ENCODE measurements around the gene CLHC1. TPM values are rescaled to one million over a fixed set of nuclear protein-coding genes. Genes with fewer than 3 reads are reported as not detected.
A peak's percentile ranks its signal among the peaks of the same experiment; 100 is the strongest.
"Not testable (repeated sequence)": the region's sequence is repeated elsewhere in the genome, so short reads cannot be mapped to it uniquely, and the experiment has no call there.

CLHC1 gene
- 19.8 TPM for total RNA-seq (ENCODE audit: unreplicated experiment)
- long read RNA-seq, partial matches to known transcripts, result 0 of 1 reads
- long read RNA-seq, other reads (novel, unspliced or antisense), result 1 of 1 reads

- Mint-ChIP-seq H3K27ac (ENCODE audit: unreplicated experiment) (peak within 1 kb of the TSS; percentile 96), H3K4me1 (ENCODE audit: low read depth, unreplicated experiment) (peaks cover 15% of the 10 kb centered on the region), H3K4me3 (ENCODE audit: unreplicated experiment) (peak within 1 kb of the TSS; percentile 100), H3K36me3 (ENCODE audit: unreplicated experiment) (no peaks in the 10 kb centered on the region), H3K27me3 (ENCODE audit: unreplicated experiment) (peaks cover 11% of the 10 kb centered on the region), H3K9me3 (ENCODE audit: unreplicated experiment) (peaks cover 14% of the 10 kb centered on the region)
- peak; percentile 19 for TF ChIP-seq CTCF (IDR thresholded peaks at IDR 0.05; ENCODE audit: partially characterized antibody, unreplicated experiment)
- peak; percentile 95 for DNase-seq
Observed at GRCh38 chr2:55232084-55232862, at the start of gene CLHC1, which contains the start of gene RPS27A. Gene CLHC1, minus strand, starts transcription at chr2:55232293. Its CDS starts 9,882 bp downstream, at chr2:55222411. Gene RPS27A, plus strand, starts transcription at chr2:55232688. Its CDS starts 137 bp downstream, at chr2:55232825.

GRCh38 chr2:55280851-55281546 lies 48.9 kb upstream of the CLHC1 start:
- H3K27ac Mint-ChIP-seq (ENCODE audit: unreplicated experiment), result peak overlapping the region; percentile 3
- H3K4me3 Mint-ChIP-seq (ENCODE audit: unreplicated experiment), result peak overlapping the region; percentile 68
- H3K36me3 Mint-ChIP-seq (ENCODE audit: unreplicated experiment); DNase-seq; H3K27me3 Mint-ChIP-seq (ENCODE audit: unreplicated experiment): not testable (repeated sequence)
- peaks cover 12% of the 10 kb centered on the region for H3K4me1 Mint-ChIP-seq (ENCODE audit: low read depth, unreplicated experiment)
- peaks cover 13% of the 10 kb centered on the region for H3K9me3 Mint-ChIP-seq (ENCODE audit: unreplicated experiment)

GRCh38 chr2:55279859-55280424 lies 47.8 kb upstream of the CLHC1 start:
- H3K27me3 Mint-ChIP-seq (ENCODE audit: unreplicated experiment); H3K36me3 Mint-ChIP-seq (ENCODE audit: unreplicated experiment); DNase-seq: not testable (repeated sequence)
- peaks cover 12% of the 10 kb centered on the region for H3K4me1 Mint-ChIP-seq (ENCODE audit: low read depth, unreplicated experiment)
- H3K27ac Mint-ChIP-seq (ENCODE audit: unreplicated experiment), result peak overlapping the region; percentile 96
- peak overlapping the region; percentile 68 for H3K4me3 Mint-ChIP-seq (ENCODE audit: unreplicated experiment)
- H3K9me3 Mint-ChIP-seq (ENCODE audit: unreplicated experiment), result peaks cover 13% of the 10 kb centered on the region

GRCh38 chr2:55279214-55279835 lies 47.2 kb upstream of the CLHC1 start:
- Mint-ChIP-seq H3K9me3 (ENCODE audit: unreplicated experiment) (peaks cover 13% of the 10 kb centered on the region), H3K4me3 (ENCODE audit: unreplicated experiment) (peak overlapping the region; percentile 68), H3K4me1 (ENCODE audit: low read depth, unreplicated experiment) (peaks cover 12% of the 10 kb centered on the region), H3K27ac (ENCODE audit: unreplicated experiment) (peak overlapping the region; percentile 96)
- DNase-seq, result peak; percentile 30
- not testable (repeated sequence) for H3K36me3 Mint-ChIP-seq (ENCODE audit: unreplicated experiment); H3K27me3 Mint-ChIP-seq (ENCODE audit: unreplicated experiment)

- no peak for DNase-seq
- Mint-ChIP-seq H3K27me3 (ENCODE audit: unreplicated experiment) (peaks cover 2% of the 10 kb centered on the region), H3K36me3 (ENCODE audit: unreplicated experiment) (no peaks in the 10 kb centered on the region), H3K4me1 (ENCODE audit: low read depth, unreplicated experiment) (peaks cover 12% of the 10 kb centered on the region), H3K4me3 (ENCODE audit: unreplicated experiment) (no peak overlapping the region), H3K27ac (ENCODE audit: unreplicated experiment) (no peak overlapping the region), H3K9me3 (ENCODE audit: unreplicated experiment) (peaks cover 9% of the 10 kb centered on the region)
- no peak for TF ChIP-seq CTCF (IDR thresholded peaks at IDR 0.05; ENCODE audit: partially characterized antibody, unreplicated experiment)
Observed at GRCh38 chr2:55277310-55277709, 45.2 kb upstream of the CLHC1 start.

GRCh38 chr2:55274346-55274745 lies 42.3 kb upstream of the CLHC1 start:
- H3K4me1 Mint-ChIP-seq (ENCODE audit: low read depth, unreplicated experiment); H3K9me3 Mint-ChIP-seq (ENCODE audit: unreplicated experiment); H3K27me3 Mint-ChIP-seq (ENCODE audit: unreplicated experiment); H3K36me3 Mint-ChIP-seq (ENCODE audit: unreplicated experiment); DNase-seq; H3K4me3 Mint-ChIP-seq (ENCODE audit: unreplicated experiment); H3K27ac Mint-ChIP-seq (ENCODE audit: unreplicated experiment): not testable (repeated sequence)
